ENCODE measurements around the gene CSNK1G2.

Gene CSNK1G2

GRCh38 chr19:1917146-1917545 lies 23.8 kb upstream of the CSNK1G2 start:
- Histone ChIP-seq H3K36me3 (ENCODE audit: control insufficient read depth in 2 of 2, insufficient read depth in 2 of 2, low read length in 2 of 2) (peaks cover 35 to 44% of the 10 kb centered on the region in 2 donors), H3K27ac (ENCODE audit: low read depth in 2 of 2, low read length in 2 of 2) (no peak overlapping the region), H3K4me3 (ENCODE audit: low read length in 2 of 2) (no peak overlapping the region), H3K9me3 (ENCODE audit: control insufficient read depth in 2 of 2, low read length in 2 of 2) (no peaks in the 10 kb centered on the region), H3K9ac (ENCODE audit: low read depth in 1 of 2, low read length in 2 of 2) (no peak overlapping the region), H3K4me1 (ENCODE audit: control insufficient read depth in 2 of 2, insufficient read depth in 2 of 2, low read length in 2 of 2) (peaks cover 0 to 1% of the 10 kb centered on the region in 2 donors), H3K27me3 (ENCODE audit: control insufficient read depth in 2 of 2, insufficient read depth in 2 of 2, low read length in 2 of 2) (no peaks in the 10 kb centered on the region)

- Histone ChIP-seq H3K4me1 (ENCODE audit: control insufficient read depth in 2 of 2, insufficient read depth in 2 of 2, low read length in 2 of 2) (no peaks in the 10 kb centered on the region), H3K27me3 (ENCODE audit: control insufficient read depth in 2 of 2, insufficient read depth in 2 of 2, low read length in 2 of 2) (no peaks in the 10 kb centered on the region), H3K4me3 (ENCODE audit: low read length in 2 of 2) (no peak overlapping the region), H3K9ac (ENCODE audit: low read depth in 1 of 2, low read length in 2 of 2) (no peak overlapping the region), H3K36me3 (ENCODE audit: control insufficient read depth in 2 of 2, insufficient read depth in 2 of 2, low read length in 2 of 2) (peaks cover 41 to 42% of the 10 kb centered on the region in 2 donors), H3K27ac (ENCODE audit: low read depth in 2 of 2, low read length in 2 of 2) (no peak overlapping the region), H3K9me3 (ENCODE audit: control insufficient read depth in 2 of 2, low read length in 2 of 2) (no peaks in the 10 kb centered on the region)
Measured at GRCh38 chr19:1917926-1918325, 23.0 kb upstream of the CSNK1G2 start.

- no peak overlapping the region for H3K9ac ChIP-seq (ENCODE audit: low read depth in 1 of 2, low read length in 2 of 2)
- H3K9me3 ChIP-seq (ENCODE audit: control insufficient read depth in 2 of 2, low read length in 2 of 2), result no peaks in the 10 kb centered on the region
- no peak overlapping the region for H3K4me3 ChIP-seq (ENCODE audit: low read length in 2 of 2)
- H3K27me3 ChIP-seq (ENCODE audit: control insufficient read depth in 2 of 2, insufficient read depth in 2 of 2, low read length in 2 of 2), result no peaks in the 10 kb centered on the region
- H3K27ac ChIP-seq (ENCODE audit: low read depth in 2 of 2, low read length in 2 of 2), result no peak overlapping the region
- peaks cover 38 to 40% of the 10 kb centered on the region in 2 donors for H3K36me3 ChIP-seq (ENCODE audit: control insufficient read depth in 2 of 2, insufficient read depth in 2 of 2, low read length in 2 of 2)
- no peaks in the 10 kb centered on the region for H3K4me1 ChIP-seq (ENCODE audit: control insufficient read depth in 2 of 2, insufficient read depth in 2 of 2, low read length in 2 of 2)
Measured at GRCh38 chr19:1918975-1919374, 22.0 kb upstream of the CSNK1G2 start.

GRCh38 chr19:1920644-1921043 lies 20.3 kb upstream of the CSNK1G2 start:
- Histone ChIP-seq H3K4me1 (ENCODE audit: control insufficient read depth in 2 of 2, insufficient read depth in 2 of 2, low read length in 2 of 2) (no peaks in the 10 kb centered on the region), H3K9me3 (ENCODE audit: control insufficient read depth in 2 of 2, low read length in 2 of 2) (no peaks in the 10 kb centered on the region), H3K36me3 (ENCODE audit: control insufficient read depth in 2 of 2, insufficient read depth in 2 of 2, low read length in 2 of 2) (peaks cover 32 to 42% of the 10 kb centered on the region in 2 donors), H3K27me3 (ENCODE audit: control insufficient read depth in 2 of 2, insufficient read depth in 2 of 2, low read length in 2 of 2) (no peaks in the 10 kb centered on the region), H3K4me3 (ENCODE audit: low read length in 2 of 2) (no peak overlapping the region), H3K27ac (ENCODE audit: low read depth in 2 of 2, low read length in 2 of 2) (no peak overlapping the region), H3K9ac (ENCODE audit: low read depth in 1 of 2, low read length in 2 of 2) (no peak overlapping the region)

- Histone ChIP-seq H3K27me3 (ENCODE audit: control insufficient read depth in 2 of 2, insufficient read depth in 2 of 2, low read length in 2 of 2) (no peaks in the 10 kb centered on the region), H3K9ac (ENCODE audit: low read depth in 1 of 2, low read length in 2 of 2) (no peak overlapping the region), H3K9me3 (ENCODE audit: control insufficient read depth in 2 of 2, low read length in 2 of 2) (no peaks in the 10 kb centered on the region), H3K4me1 (ENCODE audit: control insufficient read depth in 2 of 2, insufficient read depth in 2 of 2, low read length in 2 of 2) (no peaks in the 10 kb centered on the region), H3K4me3 (ENCODE audit: low read length in 2 of 2) (no peak overlapping the region), H3K36me3 (ENCODE audit: control insufficient read depth in 2 of 2, insufficient read depth in 2 of 2, low read length in 2 of 2) (peaks cover 32 to 42% of the 10 kb centered on the region in 2 donors), H3K27ac (ENCODE audit: low read depth in 2 of 2, low read length in 2 of 2) (no peak overlapping the region)
Measured at GRCh38 chr19:1921326-1921725, 19.6 kb upstream of the CSNK1G2 start.

- Histone ChIP-seq H3K4me1 (ENCODE audit: control insufficient read depth in 2 of 2, insufficient read depth in 2 of 2, low read length in 2 of 2) (no peaks in the 10 kb centered on the region), H3K27ac (ENCODE audit: low read depth in 2 of 2, low read length in 2 of 2) (no peak overlapping the region), H3K9ac (ENCODE audit: low read depth in 1 of 2, low read length in 2 of 2) (no peak overlapping the region), H3K9me3 (ENCODE audit: control insufficient read depth in 2 of 2, low read length in 2 of 2) (no peaks in the 10 kb centered on the region), H3K4me3 (ENCODE audit: low read length in 2 of 2) (no peak overlapping the region), H3K36me3 (ENCODE audit: control insufficient read depth in 2 of 2, insufficient read depth in 2 of 2, low read length in 2 of 2) (peaks cover 32 to 42% of the 10 kb centered on the region in 2 donors), H3K27me3 (ENCODE audit: control insufficient read depth in 2 of 2, insufficient read depth in 2 of 2, low read length in 2 of 2) (no peaks in the 10 kb centered on the region)
Measured at GRCh38 chr19:1921825-1922224, 19.1 kb upstream of the CSNK1G2 start.

GRCh38 chr19:1922803-1923202 lies 18.2 kb upstream of the CSNK1G2 start:
- no peaks in the 10 kb centered on the region for H3K27me3 ChIP-seq (ENCODE audit: control insufficient read depth in 2 of 2, insufficient read depth in 2 of 2, low read length in 2 of 2)
- H3K9ac ChIP-seq (ENCODE audit: low read depth in 1 of 2, low read length in 2 of 2), result no peak overlapping the region
- no peaks in the 10 kb centered on the region for H3K9me3 ChIP-seq (ENCODE audit: control insufficient read depth in 2 of 2, low read length in 2 of 2)
- peak overlapping the region in 1 of 2 donors; percentile 23 for H3K27ac ChIP-seq (ENCODE audit: low read depth in 2 of 2, low read length in 2 of 2)
- peaks cover 32 to 37% of the 10 kb centered on the region in 2 donors for H3K36me3 ChIP-seq (ENCODE audit: control insufficient read depth in 2 of 2, insufficient read depth in 2 of 2, low read length in 2 of 2)
- H3K4me3 ChIP-seq (ENCODE audit: low read length in 2 of 2), result no peak overlapping the region
- no peaks in the 10 kb centered on the region for H3K4me1 ChIP-seq (ENCODE audit: control insufficient read depth in 2 of 2, insufficient read depth in 2 of 2, low read length in 2 of 2)

- Histone ChIP-seq H3K4me1 (ENCODE audit: control insufficient read depth in 2 of 2, insufficient read depth in 2 of 2, low read length in 2 of 2) (no peaks in the 10 kb centered on the region), H3K9me3 (ENCODE audit: control insufficient read depth in 2 of 2, low read length in 2 of 2) (no peaks in the 10 kb centered on the region), H3K27me3 (ENCODE audit: control insufficient read depth in 2 of 2, insufficient read depth in 2 of 2, low read length in 2 of 2) (no peaks in the 10 kb centered on the region), H3K36me3 (ENCODE audit: control insufficient read depth in 2 of 2, insufficient read depth in 2 of 2, low read length in 2 of 2) (peaks cover 27 to 32% of the 10 kb centered on the region in 2 donors), H3K4me3 (ENCODE audit: low read length in 2 of 2) (no peak overlapping the region), H3K27ac (ENCODE audit: low read depth in 2 of 2, low read length in 2 of 2) (peak overlapping the region in 1 of 2 donors; percentile 23), H3K9ac (ENCODE audit: low read depth in 1 of 2, low read length in 2 of 2) (no peak overlapping the region)
Measured at GRCh38 chr19:1923319-1923718, 17.7 kb upstream of the CSNK1G2 start.

- H3K9me3 ChIP-seq (ENCODE audit: control insufficient read depth in 2 of 2, low read length in 2 of 2), result no peaks in the 10 kb centered on the region
- H3K4me3 ChIP-seq (ENCODE audit: low read length in 2 of 2), result no peak overlapping the region
- peaks cover 4 to 5% of the 10 kb centered on the region in 2 donors for H3K4me1 ChIP-seq (ENCODE audit: control insufficient read depth in 2 of 2, insufficient read depth in 2 of 2, low read length in 2 of 2)
- H3K9ac ChIP-seq (ENCODE audit: low read depth in 1 of 2, low read length in 2 of 2), result no peak overlapping the region
- H3K27ac ChIP-seq (ENCODE audit: low read depth in 2 of 2, low read length in 2 of 2), result no peak overlapping the region
- H3K27me3 ChIP-seq (ENCODE audit: control insufficient read depth in 2 of 2, insufficient read depth in 2 of 2, low read length in 2 of 2), result no peaks in the 10 kb centered on the region
- H3K36me3 ChIP-seq (ENCODE audit: control insufficient read depth in 2 of 2, insufficient read depth in 2 of 2, low read length in 2 of 2), result peaks cover 22 to 29% of the 10 kb centered on the region in 2 donors
Measured at GRCh38 chr19:1924320-1924961, 16.5 kb upstream of the CSNK1G2 start.

GRCh38 chr19:1925544-1925943 lies 15.4 kb upstream of the CSNK1G2 start:
- no peaks in the 10 kb centered on the region for H3K27me3 ChIP-seq (ENCODE audit: control insufficient read depth in 2 of 2, insufficient read depth in 2 of 2, low read length in 2 of 2)
- H3K4me1 ChIP-seq (ENCODE audit: control insufficient read depth in 2 of 2, insufficient read depth in 2 of 2, low read length in 2 of 2), result peaks cover 10 to 11% of the 10 kb centered on the region in 2 donors
- no peaks in the 10 kb centered on the region for H3K9me3 ChIP-seq (ENCODE audit: control insufficient read depth in 2 of 2, low read length in 2 of 2)
- H3K4me3 ChIP-seq (ENCODE audit: low read length in 2 of 2), result no peak overlapping the region
- no peak overlapping the region for H3K9ac ChIP-seq (ENCODE audit: low read depth in 1 of 2, low read length in 2 of 2)
- H3K36me3 ChIP-seq (ENCODE audit: control insufficient read depth in 2 of 2, insufficient read depth in 2 of 2, low read length in 2 of 2), result peaks cover 18 to 23% of the 10 kb centered on the region in 2 donors
- H3K27ac ChIP-seq (ENCODE audit: low read depth in 2 of 2, low read length in 2 of 2), result no peak overlapping the region

Data from mucosa of rectum (tissue), 2 donors.